Measurements from ENCODE around the gene MACO1. TPM values are rescaled to one million over a fixed set of nuclear protein-coding genes. Genes with fewer than 3 reads are reported as not detected.
A peak's percentile ranks its signal among the peaks of the same experiment; 100 is the strongest.

MACO1 gene
- total RNA-seq, 1 experiment from 2014 or later: 14.5 TPM

DNA sequence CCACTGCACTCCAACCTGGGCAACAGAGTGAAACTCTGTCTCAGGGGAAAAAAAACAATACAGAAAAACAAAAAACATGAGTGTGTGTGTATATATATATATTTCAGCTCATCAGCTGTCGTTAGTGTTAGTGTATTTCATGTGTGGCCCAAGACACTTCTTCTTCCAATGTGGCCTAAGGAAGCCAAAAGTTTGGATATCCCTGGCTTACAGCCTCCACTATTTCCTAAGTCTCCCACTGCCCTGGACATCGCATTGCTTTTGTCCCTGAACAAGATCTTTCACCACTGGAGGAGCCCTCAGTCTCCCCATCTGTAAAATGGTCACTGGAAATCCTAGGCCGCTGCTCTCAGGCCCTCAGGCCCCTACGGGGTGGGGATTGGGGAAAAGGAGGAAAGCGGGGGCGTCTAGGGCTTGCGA is 112.3 kb downstream of the MACO1 start:
- no peak for DNase-seq (ENCODE audit: low read depth)

DNA sequence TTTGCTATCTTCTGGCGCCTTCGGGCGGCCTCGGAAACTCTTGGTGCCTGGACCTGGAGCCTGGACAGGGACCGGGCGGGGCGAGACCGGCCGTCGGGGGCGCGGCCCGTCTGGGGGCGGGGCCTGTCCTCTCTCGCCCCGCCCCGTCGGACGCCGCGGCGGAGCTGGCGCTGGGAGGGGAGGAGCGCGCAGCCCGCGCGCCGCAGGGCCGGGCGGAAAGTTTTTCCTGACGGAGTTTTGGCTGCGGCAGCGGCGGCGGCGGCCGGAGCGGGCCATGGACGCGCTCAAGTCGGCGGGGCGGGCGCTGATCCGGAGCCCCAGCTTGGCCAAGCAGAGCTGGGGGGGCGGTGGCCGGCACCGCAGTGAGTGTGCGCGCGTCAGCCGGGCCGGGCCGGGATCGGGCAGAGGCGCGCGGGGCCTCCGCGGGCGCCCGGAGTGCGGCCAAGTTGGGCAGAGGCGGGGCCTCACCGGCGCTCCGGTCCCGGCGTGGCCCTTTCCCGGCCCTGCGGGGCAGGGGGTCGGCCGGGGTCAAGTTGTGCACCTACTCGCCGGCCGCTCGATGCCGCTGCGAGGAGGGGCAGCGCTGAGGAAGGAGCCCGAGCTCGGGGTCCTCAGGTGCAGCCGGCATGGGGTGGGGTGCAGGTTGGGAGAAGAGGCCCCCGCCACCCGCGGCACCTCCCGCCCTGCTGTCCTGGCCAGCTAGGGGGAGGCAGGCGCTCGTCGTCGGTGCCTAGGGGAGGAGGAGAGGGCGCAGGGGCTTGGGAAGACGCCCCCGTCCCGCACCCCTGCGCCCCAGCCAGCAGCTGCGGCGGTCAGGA is 112.9 kb downstream of the MACO1 start, which contains the start of gene LDLRAP1:
LDLRAP1 (plus strand) TSS at position 182 of the 818 bp plus-strand sequence; CDS start at position 275, 93 bp downstream.
- peak; percentile 60 for DNase-seq (ENCODE audit: low read depth)

DNA sequence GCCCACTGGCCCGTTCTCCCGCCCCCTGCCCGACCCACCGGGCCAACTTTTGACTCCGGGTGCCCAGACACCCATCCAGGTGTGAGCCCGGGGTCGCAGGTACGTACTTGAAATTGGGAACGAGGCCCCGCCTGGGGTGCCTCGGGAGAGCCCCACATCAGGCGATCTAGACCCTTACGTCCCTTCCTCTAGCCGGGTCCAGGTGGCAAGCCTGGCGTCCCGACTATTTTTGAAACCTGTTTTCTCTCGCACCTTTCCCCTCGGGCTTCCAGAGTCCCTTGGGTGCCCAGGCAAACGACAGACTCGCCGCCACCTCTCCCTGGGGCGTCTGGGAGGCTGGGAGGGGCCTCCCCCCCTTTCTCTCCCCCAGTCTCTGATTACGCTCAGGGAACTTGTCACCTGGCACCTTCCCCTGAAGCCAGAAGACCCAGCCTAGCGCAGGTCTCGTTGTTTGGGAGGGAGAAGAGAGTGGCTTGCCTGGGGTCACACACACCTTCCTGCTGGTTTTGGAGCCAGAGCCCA is 113.6 kb downstream of the MACO1 start:
- no peak for DNase-seq (ENCODE audit: low read depth)

DNA sequence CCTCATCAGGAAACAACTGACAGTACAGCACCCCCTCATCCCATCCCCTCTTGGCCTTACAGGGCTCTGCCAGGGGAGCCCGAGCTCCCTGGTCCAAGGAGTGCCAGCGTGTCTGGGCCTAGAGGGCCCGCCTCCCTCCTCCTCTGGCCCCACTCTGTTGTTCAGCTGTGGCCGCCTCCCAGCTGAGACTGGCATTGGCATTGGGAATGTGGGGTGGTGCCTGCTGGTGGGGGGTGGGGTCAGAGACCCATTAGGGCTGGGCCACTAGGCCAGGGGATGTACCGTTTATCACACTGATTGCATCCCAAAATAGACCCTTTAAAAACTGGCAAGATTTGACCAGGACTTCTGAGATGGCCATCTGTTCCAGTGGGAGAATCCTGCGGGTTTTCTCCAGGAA is 114.1 kb downstream of the MACO1 start:
- peak; percentile 55 for DNase-seq (ENCODE audit: low read depth)

DNA sequence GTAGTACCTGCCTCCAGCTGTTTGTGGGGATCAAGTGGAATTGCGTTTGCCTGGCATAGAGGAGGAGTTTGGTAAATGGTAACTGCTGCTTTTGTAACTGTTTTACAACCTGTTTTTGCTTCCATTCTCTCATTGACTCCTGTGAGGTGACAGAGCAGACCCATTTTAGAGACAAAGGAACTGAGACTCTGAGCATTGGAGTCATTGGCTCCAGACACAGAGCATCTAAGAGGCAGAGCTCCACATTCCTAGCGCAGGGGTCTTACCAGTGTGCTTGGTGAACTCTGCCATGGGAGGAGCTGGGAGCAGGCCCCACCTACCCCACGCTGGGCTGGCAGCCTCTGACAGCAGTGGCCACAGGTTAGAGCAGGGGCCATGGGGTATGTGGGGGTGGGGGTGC is 115.1 kb downstream of the MACO1 start:
- no peak for DNase-seq (ENCODE audit: low read depth)

DNA sequence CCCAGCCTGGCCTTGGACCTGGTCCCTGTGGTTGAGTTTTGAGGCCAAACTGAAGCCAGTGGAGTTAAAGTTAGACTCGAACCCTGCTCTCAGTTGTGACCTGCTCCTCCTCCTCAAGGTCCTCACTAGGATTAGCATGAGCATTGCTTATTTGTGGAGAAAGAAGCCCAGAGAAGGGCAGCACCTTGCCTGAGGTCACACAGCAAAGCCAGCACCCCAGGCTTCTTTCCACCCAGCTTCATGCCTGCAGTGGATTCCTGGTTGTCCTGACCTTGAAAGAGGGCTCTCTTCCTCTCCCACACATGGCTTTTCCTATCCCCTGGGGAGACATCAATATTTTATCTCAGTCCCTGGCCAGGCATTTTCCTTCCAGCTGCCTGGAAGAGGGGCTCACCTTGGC is 115.5 kb downstream of the MACO1 start:
- DNase-seq (ENCODE audit: low read depth): no peak

DNA sequence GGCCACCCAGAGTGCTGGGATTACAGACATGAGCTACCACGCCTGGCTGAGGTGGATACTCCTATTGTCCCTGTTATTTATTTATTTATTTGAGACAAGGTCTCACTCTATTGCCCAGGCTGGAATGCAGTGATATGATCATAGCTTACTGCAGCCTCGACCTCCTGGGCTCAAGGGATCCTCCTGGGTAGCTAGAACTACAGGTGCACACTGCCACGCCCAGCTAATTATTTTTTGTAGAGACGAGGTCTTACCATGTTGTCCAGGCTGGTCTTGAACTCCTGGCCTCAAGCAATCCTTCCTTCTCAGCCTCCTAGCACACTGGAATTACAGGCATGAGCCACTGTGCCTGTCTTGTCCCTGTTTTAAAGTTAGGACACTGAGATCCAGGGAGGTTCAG is 117.9 kb downstream of the MACO1 start:
- no peak for DNase-seq (ENCODE audit: low read depth)

DNA sequence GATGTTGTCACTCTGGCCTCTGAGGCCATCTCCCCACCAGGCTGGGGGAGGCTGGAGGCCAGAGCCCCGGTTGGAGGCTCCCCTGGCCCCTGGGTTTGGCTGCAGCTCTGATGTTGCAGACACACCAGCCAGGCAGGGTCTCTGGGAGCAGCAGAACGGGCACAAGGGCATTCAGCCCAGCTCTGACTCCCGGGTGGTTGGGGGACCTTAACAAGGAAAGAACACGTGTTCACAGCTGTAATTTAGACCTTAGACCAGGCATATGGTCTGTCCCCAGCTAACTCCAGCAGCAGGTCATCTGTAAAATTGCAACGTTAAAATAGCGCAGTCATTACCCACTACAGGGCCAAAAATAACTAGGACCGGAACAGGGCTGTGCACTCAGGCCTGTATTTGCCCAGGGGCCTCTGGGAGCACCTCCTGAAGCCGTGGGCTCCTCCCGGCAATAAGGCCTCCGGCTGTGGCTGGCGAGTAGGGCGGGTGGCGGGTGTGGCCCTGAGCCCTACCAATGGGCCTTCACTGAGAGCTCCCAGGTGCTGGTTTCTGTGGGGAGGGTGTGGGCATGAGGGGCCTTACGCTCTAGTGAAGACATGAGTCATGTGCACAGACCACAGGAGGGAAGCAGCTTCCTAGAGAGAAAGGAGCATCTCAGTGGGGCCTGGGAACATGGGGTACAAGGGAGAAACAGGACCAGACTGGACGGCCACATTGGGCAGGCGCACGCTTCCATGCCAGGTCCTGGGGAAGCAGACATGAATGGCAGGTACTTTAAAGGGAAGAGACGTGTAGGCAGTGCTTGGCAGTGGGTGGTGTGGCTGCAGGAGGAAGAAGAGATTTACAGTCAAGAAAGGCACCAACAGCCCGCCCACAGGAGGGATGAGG is 118.8 kb downstream of the MACO1 start:
- peak; percentile 37 for DNase-seq (ENCODE audit: low read depth)

Other genes starting within 250 kb of the MACO1 start
- gene SYF2, start 198.4 kb upstream of the MACO1 start, total RNA-seq (2014; rRNA removed): 50.4 and 52.6 TPM in 2 replicates
- gene RSRP1, start 183.4 kb upstream of the MACO1 start, total RNA-seq (2014; rRNA removed): 65.3 and 75.0 TPM in 2 replicates
- gene RHD, start 158.4 kb upstream of the MACO1 start, total RNA-seq (2014; rRNA removed): not detected in 2 replicates
- gene TMEM50A, start 92.6 kb upstream of the MACO1 start, total RNA-seq (2014; rRNA removed): 83.0 and 94.0 TPM in 2 replicates
- gene RHCE, start 10.1 kb upstream of the MACO1 start, total RNA-seq (2014; rRNA removed): 0.92 and 1.6 TPM in 2 replicates
- gene LDLRAP1, start 112.7 kb downstream of the MACO1 start, total RNA-seq (2014; rRNA removed): 13.1 and 13.2 TPM in 2 replicates
- 0.45 and 2.1 TPM in 2 replicates for gene MAN1C1, start 185.9 kb downstream of the MACO1 start, total RNA-seq (2014; rRNA removed)